MM.1S (cell line): ENCODE results near the gene ARHGEF1.

Source experiments
- DNase-seq: peaks from one replicate; pipeline ENCODE4 v3.0.0-alpha.2; 2015
- H2AFZ ChIP-seq: fragments of 300-600 bp; sonication (generic); 2 replicates; pipeline ENCODE4 v1.6.0; 2016; ENCODE audit warnings: antibody characterized with exemption, low read length
- H3F3A ChIP-seq: fragments of 300-600 bp; sonication (generic); 2 replicates; pipeline ENCODE4 v1.6.1; 2016; ENCODE audit warnings: mild to moderate bottlenecking, antibody characterized with exemption, low read length, moderate library complexity, mixed read lengths; ENCODE audit not compliant: insufficient read depth
- H3K27ac ChIP-seq: fragments of 300-600 bp; sonication (generic); 2 replicates; pipeline ENCODE4 v1.5.1; 2016; ENCODE audit warnings: mild to moderate bottlenecking, low read length
- H3K27me3 ChIP-seq: fragments of 300-600 bp; sonication (generic); replicated peaks from 2 replicates; pipeline ENCODE4 v1.6.0; 2016; ENCODE audit warnings: low read length; ENCODE audit not compliant: insufficient read depth
- H3K36me3 ChIP-seq: fragments of 300-600 bp; sonication (generic); replicated peaks from 2 replicates; pipeline ENCODE4 v1.6.1; 2016; ENCODE audit warnings: mild to moderate bottlenecking, low read length, mixed read lengths; ENCODE audit not compliant: insufficient read depth
- H3K4me1 ChIP-seq: fragments of 300-600 bp; sonication (generic); 2 replicates; pipeline ENCODE4 v1.6.1; 2016; ENCODE audit warnings: low read length, mixed read lengths
- H3K4me2 ChIP-seq: fragments of 300-600 bp; sonication (generic); 2 replicates; pipeline ENCODE4 v1.6.0; 2016; ENCODE audit warnings: low read depth, low read length
- H3K4me3 ChIP-seq: fragments of 300-600 bp; sonication (generic); 2 replicates; pipeline ENCODE4 v1.5.1; 2016; ENCODE audit warnings: low read length, mixed read lengths
- H3K79me2 ChIP-seq: fragments of 300-600 bp; sonication (generic); 2 replicates; pipeline ENCODE4 v1.6.1; 2016; ENCODE audit warnings: mixed run types, low read length, mixed read lengths
- H3K9ac ChIP-seq: fragments of 300-600 bp; sonication (generic); 2 replicates; pipeline ENCODE4 v1.6.1; 2016; ENCODE audit warnings: low read length, mixed read lengths
- H3K9me2 ChIP-seq: fragments of 300-600 bp; sonication (generic); replicated peaks from 2 replicates; pipeline ENCODE4 v1.6.1; 2016; ENCODE audit warnings: mild to moderate bottlenecking, low read length, mixed read lengths; ENCODE audit not compliant: insufficient read depth
- H3K9me3 ChIP-seq: fragments of 300-600 bp; sonication (generic); replicated peaks from 2 replicates; pipeline ENCODE4 v1.6.1; 2016; ENCODE audit warnings: mild to moderate bottlenecking, low read length, mixed read lengths; ENCODE audit not compliant: insufficient read depth
- H4K20me1 ChIP-seq: fragments of 300-600 bp; sonication (generic); 2 replicates; pipeline ENCODE4 v1.6.1; 2016; ENCODE audit warnings: mild to moderate bottlenecking, low read length, moderate library complexity, mixed read lengths; ENCODE audit not compliant: insufficient read depth
- EZH2 ChIP-seq: fragments of 300-600 bp; sonication (generic); optimal IDR thresholded peaks from 2 replicates; pipeline ENCODE3; 2017; ENCODE audit warnings: low read depth, mild to moderate bottlenecking, antibody characterized with exemption, low read length, mixed read lengths
- EZH2phosphoT487 ChIP-seq: fragments of 300-600 bp; sonication (generic); IDR thresholded peaks from 2 replicates; pipeline ENCODE4 v1.6.1; 2018; ENCODE audit warnings: antibody characterized with exemption, low read length
- TF ChIP-seq, protein P1 (sequence below): fragments of 300-600 bp; sonication (generic); IDR thresholded peaks from 2 replicates; pipeline ENCODE4 v1.5.1; 2016; ENCODE audit warnings: antibody characterized with exemption, low read length, mixed read lengths

The ARHGEF1 gene

DNA sequence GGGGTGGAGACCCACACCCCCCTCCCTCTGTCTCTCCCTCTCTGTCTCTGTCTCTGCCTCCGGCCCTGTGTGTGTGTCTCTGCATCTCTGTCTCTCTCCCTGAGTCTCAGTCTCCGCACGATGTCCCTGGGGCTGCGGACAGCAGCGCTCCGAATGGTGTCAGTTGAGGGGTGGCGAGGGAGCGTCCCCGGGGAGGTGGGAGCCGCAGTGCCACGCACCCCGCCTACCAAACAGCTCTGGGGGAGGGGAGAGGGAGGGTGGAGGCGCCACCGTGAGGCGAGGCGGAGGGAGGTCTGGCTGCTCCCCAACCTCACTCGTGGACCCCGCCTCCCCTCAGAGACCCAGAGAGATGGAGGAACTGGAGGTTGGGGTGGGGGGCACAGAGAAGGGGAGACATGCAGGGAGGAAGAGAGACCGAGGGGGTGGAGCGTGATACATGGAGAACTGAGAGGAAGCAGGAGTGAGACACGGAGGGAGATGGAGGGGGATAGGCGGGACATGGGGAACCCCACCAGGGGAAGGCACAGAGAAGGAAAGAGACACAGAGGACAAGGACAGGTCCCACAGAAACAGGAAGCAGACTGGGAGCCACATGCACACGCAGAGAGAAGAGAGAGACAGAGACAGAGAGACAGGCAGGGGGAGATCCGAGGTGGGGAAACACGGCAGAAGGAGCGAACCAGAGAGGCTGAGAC is 38.0 kb downstream of the ARHGEF1 start:
- H3K4me3 ChIP-seq, result no peak overlapping the region
- H4K20me1 ChIP-seq, result no peaks in the 10 kb centered on the region
- no peak overlapping the region for H3K4me2 ChIP-seq
- H3K79me2 ChIP-seq, result no peaks in the 10 kb centered on the region
- no peak overlapping the region for H3K9ac ChIP-seq
- no peak overlapping the region for H3K27ac ChIP-seq
- DNase-seq, result no peak
- H3K9me3 ChIP-seq, result no peaks in the 10 kb centered on the region
- H3K27me3 ChIP-seq, result peaks cover 69% of the 10 kb centered on the region
- H3K4me1 ChIP-seq, result 0 out of 2 replicates have a peak, but pooled peaks cover 6% of the 10 kb centered on the region
- no peak overlapping the region for H2AFZ ChIP-seq
- H3K9me2 ChIP-seq, result no peaks in the 10 kb centered on the region
- H3F3A ChIP-seq, result no peaks in the 10 kb centered on the region
- H3K36me3 ChIP-seq, result no peaks in the 10 kb centered on the region
- TF ChIP-seq, protein P1, sequence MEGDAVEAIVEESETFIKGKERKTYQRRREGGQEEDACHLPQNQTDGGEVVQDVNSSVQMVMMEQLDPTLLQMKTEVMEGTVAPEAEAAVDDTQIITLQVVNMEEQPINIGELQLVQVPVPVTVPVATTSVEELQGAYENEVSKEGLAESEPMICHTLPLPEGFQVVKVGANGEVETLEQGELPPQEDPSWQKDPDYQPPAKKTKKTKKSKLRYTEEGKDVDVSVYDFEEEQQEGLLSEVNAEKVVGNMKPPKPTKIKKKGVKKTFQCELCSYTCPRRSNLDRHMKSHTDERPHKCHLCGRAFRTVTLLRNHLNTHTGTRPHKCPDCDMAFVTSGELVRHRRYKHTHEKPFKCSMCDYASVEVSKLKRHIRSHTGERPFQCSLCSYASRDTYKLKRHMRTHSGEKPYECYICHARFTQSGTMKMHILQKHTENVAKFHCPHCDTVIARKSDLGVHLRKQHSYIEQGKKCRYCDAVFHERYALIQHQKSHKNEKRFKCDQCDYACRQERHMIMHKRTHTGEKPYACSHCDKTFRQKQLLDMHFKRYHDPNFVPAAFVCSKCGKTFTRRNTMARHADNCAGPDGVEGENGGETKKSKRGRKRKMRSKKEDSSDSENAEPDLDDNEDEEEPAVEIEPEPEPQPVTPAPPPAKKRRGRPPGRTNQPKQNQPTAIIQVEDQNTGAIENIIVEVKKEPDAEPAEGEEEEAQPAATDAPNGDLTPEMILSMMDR, result no peak
- TF ChIP-seq EZH2phosphoT487 (no peak), EZH2 (no peak)

DNA sequence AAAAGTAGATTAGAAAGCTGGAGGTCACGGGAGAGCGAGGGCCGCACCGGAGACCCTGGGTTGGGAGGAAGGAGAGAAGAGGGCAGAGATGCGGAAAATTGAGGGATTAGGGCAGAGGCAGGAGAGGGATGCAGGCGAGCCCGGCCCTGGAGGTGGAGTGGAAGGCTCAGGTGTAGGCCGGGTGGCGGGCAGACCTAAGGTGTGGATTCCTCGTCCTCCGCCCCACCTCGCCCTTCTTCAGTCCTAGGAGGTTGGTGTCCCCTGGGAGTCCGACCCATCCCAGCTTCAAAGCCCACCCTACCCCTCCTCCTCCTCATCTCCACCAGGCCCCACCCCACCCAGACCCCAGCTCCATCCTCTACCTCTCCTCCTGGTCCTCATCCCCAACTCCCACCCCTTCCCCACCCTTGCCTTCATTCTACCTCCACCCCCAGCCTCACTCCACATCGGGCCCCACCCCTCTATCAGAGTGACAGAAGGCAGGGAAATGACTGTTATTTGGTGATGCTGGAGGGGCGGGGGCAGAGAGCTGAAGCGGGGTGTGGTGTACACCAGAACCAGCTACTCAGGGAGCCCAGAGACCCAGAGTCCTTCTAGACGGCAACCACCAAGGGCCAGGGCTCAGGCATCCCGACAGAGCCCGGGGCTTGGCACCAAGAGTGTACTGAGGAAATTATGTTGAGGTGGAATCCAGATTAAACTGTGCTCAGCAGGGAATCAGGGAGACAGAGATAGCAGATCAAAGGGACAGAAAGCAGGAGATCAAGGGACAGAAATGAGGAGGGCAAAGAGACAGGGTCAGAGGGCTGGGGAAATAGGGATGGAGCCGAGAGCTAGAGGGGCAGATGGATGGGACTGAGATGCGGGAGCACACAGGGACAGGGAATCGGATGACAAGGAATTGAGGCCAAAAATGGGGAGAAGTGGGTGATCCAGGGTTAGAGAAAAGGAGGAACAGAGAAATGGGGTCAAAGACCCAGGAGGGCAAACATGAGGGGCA is 38.9 kb downstream of the ARHGEF1 start:
- no peaks in the 10 kb centered on the region for H3K79me2 ChIP-seq
- peaks cover 69% of the 10 kb centered on the region for H3K27me3 ChIP-seq
- no peak overlapping the region for H3K4me2 ChIP-seq
- no peaks in the 10 kb centered on the region for H3K9me2 ChIP-seq
- no peak overlapping the region for H3K4me3 ChIP-seq
- H3K9ac ChIP-seq, result no peak overlapping the region
- TF ChIP-seq EZH2, result peak; percentile 86
- no peak for TF ChIP-seq EZH2phosphoT487
- TF ChIP-seq, protein P1, result no peak
- no peak overlapping the region for H2AFZ ChIP-seq
- H3F3A ChIP-seq, result no peaks in the 10 kb centered on the region
- 0 out of 2 replicates have a peak, but pooled peaks cover 6% of the 10 kb centered on the region for H3K4me1 ChIP-seq
- no peaks in the 10 kb centered on the region for H3K9me3 ChIP-seq
- no peaks in the 10 kb centered on the region for H3K36me3 ChIP-seq
- H4K20me1 ChIP-seq, result no peaks in the 10 kb centered on the region
- no peak overlapping the region for H3K27ac ChIP-seq
- DNase-seq, result no peak

DNA sequence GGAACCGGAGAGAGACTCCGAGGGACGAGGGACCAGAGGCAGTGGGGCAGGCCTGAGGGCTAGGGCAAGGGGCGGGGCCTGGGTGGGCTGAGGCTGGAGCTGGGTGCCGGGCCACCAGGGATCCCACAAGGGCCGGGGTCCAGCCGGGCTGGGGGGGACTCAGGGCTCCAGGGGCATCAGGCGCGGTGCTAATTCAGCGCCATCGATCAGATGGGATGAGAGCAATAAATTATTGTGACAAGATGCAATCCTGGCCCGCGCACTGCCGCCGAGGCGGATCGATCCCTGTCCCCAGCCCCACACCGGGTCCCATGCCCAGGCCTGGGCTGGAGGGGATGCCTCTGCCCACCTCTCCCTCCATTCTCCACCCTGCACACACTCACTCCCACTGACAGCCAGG is 39.6 kb downstream of the ARHGEF1 start:
- Histone ChIP-seq H3K27ac (no peak overlapping the region), H2AFZ (no peak overlapping the region), H3F3A (no peaks in the 10 kb centered on the region), H3K9me2 (no peaks in the 10 kb centered on the region), H3K9me3 (no peaks in the 10 kb centered on the region), H3K27me3 (peaks cover 72% of the 10 kb centered on the region), H3K4me1 (0 out of 2 replicates have a peak, but pooled peaks cover 6% of the 10 kb centered on the region), H3K9ac (no peak overlapping the region), H3K36me3 (no peaks in the 10 kb centered on the region), H4K20me1 (no peaks in the 10 kb centered on the region), H3K4me3 (no peak overlapping the region), H3K4me2 (no peak overlapping the region), H3K79me2 (no peaks in the 10 kb centered on the region)
- no peak for DNase-seq
- no peak for TF ChIP-seq EZH2phosphoT487
- TF ChIP-seq, protein P1, result no peak
